ENCODE measurements around the gene CNOT10. TPM values are rescaled to one million over a fixed set of nuclear protein-coding genes. Genes with fewer than 3 reads are reported as not detected.
"Not testable (repeated sequence)": the region's sequence is repeated elsewhere in the genome, so short reads cannot be mapped to it uniquely, and the experiment has no call there.

CNOT10 gene
- total and polyA plus RNA-seq, 2 donors (not counting 1 experiment from before 2014, with no cell fraction given), result 22.6 to 69.0 TPM

DNA sequence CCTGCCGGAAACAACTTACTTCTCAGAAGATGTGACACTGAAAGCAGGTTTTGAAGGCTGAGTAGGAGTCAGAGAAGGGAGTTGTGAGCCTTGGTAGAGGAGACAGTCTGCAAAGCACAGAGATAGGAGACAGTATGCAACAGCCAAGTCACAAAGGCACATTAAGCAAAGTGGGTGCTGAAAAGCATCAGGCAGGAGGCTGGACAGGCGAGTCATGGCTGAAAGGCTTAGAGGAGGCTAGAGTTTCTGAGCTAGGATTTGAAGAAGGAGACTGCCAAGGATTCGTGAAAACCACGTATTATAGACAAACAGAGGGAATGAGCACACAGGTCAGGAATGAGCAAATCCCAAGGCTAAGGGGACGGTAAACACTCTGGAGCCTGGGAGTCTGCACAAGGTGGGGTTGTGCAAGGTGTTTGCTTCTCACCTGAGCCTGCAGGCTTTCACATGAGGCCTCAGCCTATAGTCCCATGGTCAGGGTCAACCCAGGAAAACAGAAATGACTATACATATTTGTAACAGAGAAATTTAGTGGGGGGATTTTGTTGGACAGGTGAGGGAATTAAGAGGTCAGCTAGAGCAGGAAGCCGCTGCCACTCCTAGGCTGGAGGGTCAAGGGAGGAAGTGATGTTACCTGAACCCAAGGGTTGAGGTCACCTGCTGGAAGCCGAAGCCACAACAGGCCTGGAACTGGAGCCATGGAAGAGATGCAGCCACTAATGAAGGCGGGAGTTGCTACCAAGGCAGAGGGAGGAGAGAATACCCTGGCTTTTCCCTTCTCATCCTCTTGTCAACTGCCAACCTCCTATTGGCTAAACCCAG lies 109.7 kb downstream of the CNOT10 start:
- H3K4me2 ChIP-seq (replicated peaks; ENCODE audit: low read depth, low read length, poor library complexity, severe bottlenecking), result no peak overlapping the region
- TF ChIP-seq, protein P1, sequence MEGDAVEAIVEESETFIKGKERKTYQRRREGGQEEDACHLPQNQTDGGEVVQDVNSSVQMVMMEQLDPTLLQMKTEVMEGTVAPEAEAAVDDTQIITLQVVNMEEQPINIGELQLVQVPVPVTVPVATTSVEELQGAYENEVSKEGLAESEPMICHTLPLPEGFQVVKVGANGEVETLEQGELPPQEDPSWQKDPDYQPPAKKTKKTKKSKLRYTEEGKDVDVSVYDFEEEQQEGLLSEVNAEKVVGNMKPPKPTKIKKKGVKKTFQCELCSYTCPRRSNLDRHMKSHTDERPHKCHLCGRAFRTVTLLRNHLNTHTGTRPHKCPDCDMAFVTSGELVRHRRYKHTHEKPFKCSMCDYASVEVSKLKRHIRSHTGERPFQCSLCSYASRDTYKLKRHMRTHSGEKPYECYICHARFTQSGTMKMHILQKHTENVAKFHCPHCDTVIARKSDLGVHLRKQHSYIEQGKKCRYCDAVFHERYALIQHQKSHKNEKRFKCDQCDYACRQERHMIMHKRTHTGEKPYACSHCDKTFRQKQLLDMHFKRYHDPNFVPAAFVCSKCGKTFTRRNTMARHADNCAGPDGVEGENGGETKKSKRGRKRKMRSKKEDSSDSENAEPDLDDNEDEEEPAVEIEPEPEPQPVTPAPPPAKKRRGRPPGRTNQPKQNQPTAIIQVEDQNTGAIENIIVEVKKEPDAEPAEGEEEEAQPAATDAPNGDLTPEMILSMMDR (IDR thresholded peaks at IDR 0.05), result no peak
- no peak for TF ChIP-seq EZH2 (IDR thresholded peaks at IDR 0.05; ENCODE audit: borderline replicate concordance, insufficient read depth, low read depth, low read length, poor library complexity, severe bottlenecking)
- no peak overlapping the region for H3K4me3 ChIP-seq (ENCODE audit: control extremely low read depth in 1 of 5, extremely low read depth in 1 of 5, insufficient read depth in 1 of 5, low read depth in 2 of 5, low read length in 4 of 5)
- no peaks in the 10 kb centered on the region for H3K4me1 Mint-ChIP-seq
- POLR2A ChIA-PET, result no interaction called here
- intact Hi-C loops (cut with micrococcal nuclease), result no loop called here
- no peaks in the 10 kb centered on the region for H3K36me3 ChIP-seq (replicated peaks in 1 of 2; ENCODE audit: control extremely low read depth in 1 of 2, control insufficient read depth in 1 of 2, extremely low read depth in 1 of 2, insufficient read depth in 2 of 2, low read length in 1 of 2)
- H4K20me1 ChIP-seq (ENCODE audit: control insufficient read depth, insufficient read depth, low read length, poor library complexity, severe bottlenecking), result no peaks in the 10 kb centered on the region
- no peak overlapping the region for H2AFZ ChIP-seq (ENCODE audit: insufficient read depth, low read depth, low read length, poor library complexity, severe bottlenecking)
- no peaks in the 10 kb centered on the region for H3K4me1 ChIP-seq (ENCODE audit: control insufficient read depth in 2 of 2, insufficient read depth in 2 of 2, low read length in 2 of 2)
- H3K9me3 ChIP-seq (ENCODE audit: control extremely low read depth in 1 of 3, control insufficient read depth in 2 of 3, insufficient read depth in 1 of 3, low read length in 2 of 3), result no peaks in the 10 kb centered on the region
- peaks cover 18% of the 10 kb centered on the region for H3K27me3 Mint-ChIP-seq
- WGBS (ENCODE audit: insufficient coverage), result 94% methylated on average over 8 of the region's 8 CpGs
- no peak overlapping the region for H3K4me3 Mint-ChIP-seq
- H3K27ac ChIP-seq (ENCODE audit: low read length in 2 of 2), result no peak overlapping the region
- ATAC-seq (ENCODE audit: low read depth) (no peak), DNase-seq (no peak)
- no peaks in the 10 kb centered on the region for H3K79me2 ChIP-seq (ENCODE audit: control insufficient read depth, insufficient read depth, low read length)
- no peaks in the 10 kb centered on the region for H3K27me3 ChIP-seq (replicated peaks in 1 of 4; ENCODE audit: control extremely low read depth in 1 of 4, control insufficient read depth in 3 of 4, insufficient read depth in 4 of 4, low read length in 3 of 4)
- no peak overlapping the region for H3K9ac ChIP-seq (ENCODE audit: low read length)
- CTCF ChIA-PET, result no interaction called here
- H3K9me3 Mint-ChIP-seq (ENCODE audit: insufficient read depth), result no peaks in the 10 kb centered on the region
- H3K27ac Mint-ChIP-seq, result no peak overlapping the region

DNA sequence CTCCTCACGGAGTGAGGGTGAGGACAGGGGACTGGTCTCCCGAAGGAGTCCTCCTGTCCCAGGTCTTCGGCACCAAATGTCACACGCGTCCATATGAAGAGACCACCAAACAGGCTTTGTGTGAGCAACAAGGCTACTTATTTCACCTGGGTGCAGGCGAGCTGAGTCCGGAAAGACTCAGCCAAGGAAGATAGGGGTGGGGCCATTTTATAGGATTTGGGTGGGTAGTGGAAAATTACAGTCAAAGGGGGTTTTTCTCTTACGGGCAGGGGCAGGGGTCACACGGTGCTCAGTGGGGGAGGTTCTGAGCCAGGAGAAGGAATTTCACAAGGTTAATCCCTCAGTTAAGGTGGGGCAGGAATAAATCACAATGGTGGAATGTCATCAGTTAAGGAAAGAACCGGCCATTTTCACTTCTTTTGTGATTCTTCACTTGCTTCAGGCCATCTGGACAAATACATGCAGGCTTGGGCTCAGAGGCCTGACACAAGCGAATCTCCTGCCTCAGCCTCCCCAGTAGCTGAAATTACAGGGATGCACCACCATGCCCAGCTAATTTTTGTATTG lies 111.5 kb downstream of the CNOT10 start:
- H3K27me3 ChIP-seq (replicated peaks in 1 of 4; ENCODE audit: control extremely low read depth in 1 of 4, control insufficient read depth in 3 of 4, insufficient read depth in 4 of 4, low read length in 3 of 4); H2AFZ ChIP-seq (ENCODE audit: insufficient read depth, low read depth, low read length, poor library complexity, severe bottlenecking); H3K27ac Mint-ChIP-seq; H3K79me2 ChIP-seq (ENCODE audit: control insufficient read depth, insufficient read depth, low read length); CTCF ChIA-PET; H3K4me3 Mint-ChIP-seq; H3K4me1 Mint-ChIP-seq; ATAC-seq (ENCODE audit: low read depth); H3K4me3 ChIP-seq (ENCODE audit: control extremely low read depth in 1 of 5, extremely low read depth in 1 of 5, insufficient read depth in 1 of 5, low read depth in 2 of 5, low read length in 4 of 5); H3K36me3 ChIP-seq (replicated peaks in 1 of 2; ENCODE audit: control extremely low read depth in 1 of 2, control insufficient read depth in 1 of 2, extremely low read depth in 1 of 2, insufficient read depth in 2 of 2, low read length in 1 of 2); POLR2A ChIA-PET; H4K20me1 ChIP-seq (ENCODE audit: control insufficient read depth, insufficient read depth, low read length, poor library complexity, severe bottlenecking); H3K27ac ChIP-seq (ENCODE audit: low read length in 2 of 2); H3K9me3 Mint-ChIP-seq (ENCODE audit: insufficient read depth); H3K4me1 ChIP-seq (ENCODE audit: control insufficient read depth in 2 of 2, insufficient read depth in 2 of 2, low read length in 2 of 2); H3K9me3 ChIP-seq (ENCODE audit: control extremely low read depth in 1 of 3, control insufficient read depth in 2 of 3, insufficient read depth in 1 of 3, low read length in 2 of 3); H3K9ac ChIP-seq (ENCODE audit: low read length); intact Hi-C loops (cut with micrococcal nuclease); H3K4me2 ChIP-seq (replicated peaks; ENCODE audit: low read depth, low read length, poor library complexity, severe bottlenecking); DNase-seq: not testable (repeated sequence)
- WGBS (ENCODE audit: insufficient coverage), result 99% methylated on average over 11 of the region's 11 CpGs
- peaks cover 18% of the 10 kb centered on the region for H3K27me3 Mint-ChIP-seq

All from B cell (primary cell).